Spleen (tissue), 7 donors: ENCODE results near the gene SP6.

Source experiments
- POLR2A ChIP-seq, 3 donors: fragments of 450-650 bp; IDR thresholded peaks; one replicate each; pipeline ENCODE4 v1.5.1; 2017; ENCODE audit warnings: antibody characterized with exemption in 3 of 3, mild to moderate bottlenecking in 1 of 3
- TF ChIP-seq, protein P1 (sequence below), 11 experiments: fragments of 200-600 bp in 7 of 11; fragments of 450-650 bp in 4 of 11; sonication (generic) in 4 of 11; IDR thresholded peaks in 8 of 11; conservative IDR thresholded peaks in 3 of 11; 1 replicate in 7 of 11; 2 replicates in 4 of 11; pipeline versions ENCODE4 v1.4.0 to v1.8.0; 2016 to 2021; ENCODE audit warnings: antibody characterized with exemption in 11 of 11, inconsistent platforms in 4 of 11, mild to moderate bottlenecking in 1 of 11
- donor health status: DM: no; HTN: no; CAD: no; lungs with moderate emphysema.
- donor health status: DM: no; HTN: no; CAD: no.
- donor health status: DM: no; HTN: no; CAD: no.

- TF ChIP-seq, protein P1, sequence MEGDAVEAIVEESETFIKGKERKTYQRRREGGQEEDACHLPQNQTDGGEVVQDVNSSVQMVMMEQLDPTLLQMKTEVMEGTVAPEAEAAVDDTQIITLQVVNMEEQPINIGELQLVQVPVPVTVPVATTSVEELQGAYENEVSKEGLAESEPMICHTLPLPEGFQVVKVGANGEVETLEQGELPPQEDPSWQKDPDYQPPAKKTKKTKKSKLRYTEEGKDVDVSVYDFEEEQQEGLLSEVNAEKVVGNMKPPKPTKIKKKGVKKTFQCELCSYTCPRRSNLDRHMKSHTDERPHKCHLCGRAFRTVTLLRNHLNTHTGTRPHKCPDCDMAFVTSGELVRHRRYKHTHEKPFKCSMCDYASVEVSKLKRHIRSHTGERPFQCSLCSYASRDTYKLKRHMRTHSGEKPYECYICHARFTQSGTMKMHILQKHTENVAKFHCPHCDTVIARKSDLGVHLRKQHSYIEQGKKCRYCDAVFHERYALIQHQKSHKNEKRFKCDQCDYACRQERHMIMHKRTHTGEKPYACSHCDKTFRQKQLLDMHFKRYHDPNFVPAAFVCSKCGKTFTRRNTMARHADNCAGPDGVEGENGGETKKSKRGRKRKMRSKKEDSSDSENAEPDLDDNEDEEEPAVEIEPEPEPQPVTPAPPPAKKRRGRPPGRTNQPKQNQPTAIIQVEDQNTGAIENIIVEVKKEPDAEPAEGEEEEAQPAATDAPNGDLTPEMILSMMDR (IDR thresholded peaks at IDR 0.05 in 8 of 11, conservative IDR thresholded peaks at IDR 0.05 in 3 of 11), result no peak
- no peak for TF ChIP-seq POLR2A (IDR thresholded peaks at IDR 0.05)
Observed at GRCh38 chr17:47857551-47858455, 6.8 kb upstream of the SP6 start.
